Measurements from ENCODE around the gene REX1BD. TPM values are rescaled to one million over a fixed set of nuclear protein-coding genes. Genes with fewer than 3 reads are reported as not detected.

Gene REX1BD
- total and polyA plus RNA-seq, 2 of the 8 experiments (the other 6 are each of a cell fraction or from before 2014, with no cell fraction given): 56.8 to 62.7 TPM

DNA sequence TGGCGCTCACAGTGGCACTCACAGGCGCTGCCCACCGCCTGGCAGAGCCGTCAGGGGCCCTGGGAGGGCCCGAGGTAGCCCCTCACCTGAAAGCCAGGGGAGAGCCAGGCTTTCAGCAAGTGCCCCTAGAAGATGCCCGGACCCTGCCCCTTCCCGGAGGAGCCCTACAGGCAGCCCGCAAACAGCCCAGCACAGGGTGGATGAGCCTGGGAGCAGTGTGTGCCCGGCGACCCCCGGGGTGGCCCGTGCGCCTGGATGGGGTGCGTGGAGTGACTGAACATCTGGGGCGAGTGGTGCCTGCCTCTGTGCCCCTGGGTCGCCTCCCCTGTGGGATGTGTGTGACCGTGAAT lies 16.6 kb downstream of the REX1BD start (continued):
- TF ChIP-seq, protein P1, sequence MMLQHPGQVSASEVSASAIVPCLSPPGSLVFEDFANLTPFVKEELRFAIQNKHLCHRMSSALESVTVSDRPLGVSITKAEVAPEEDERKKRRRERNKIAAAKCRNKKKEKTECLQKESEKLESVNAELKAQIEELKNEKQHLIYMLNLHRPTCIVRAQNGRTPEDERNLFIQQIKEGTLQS (IDR thresholded peaks at IDR 0.05; ENCODE audit: insufficient read depth, low read depth, low read length): no peak
- TF ChIP-seq BRCA1 (IDR thresholded peaks at IDR 0.05; ENCODE audit: low read depth, low read length) (no peak), ZNF274 (IDR thresholded peaks at IDR 0.05; ENCODE audit: borderline replicate concordance, extremely low read depth, low read length) (no peak)
